DND-41 (cell line): ENCODE results near the gene EIF3A.
"Not testable (repeated sequence)": the region's sequence is repeated elsewhere in the genome, so short reads cannot be mapped to it uniquely, and the experiment has no call there.

Experiments
- ATAC-seq: fragments of 200-7000 bp; cut with Tn5 transposase; 3 replicates; pipeline ENCODE4 v1.9.1; 2021; ENCODE audit warnings: low read depth; ENCODE audit not compliant: insufficient read depth
- DNase-seq: peaks from one replicate; pipeline ENCODE4 v3.0.0-alpha.2; 2020
- H2AFZ ChIP-seq: 2 replicates; pipeline ENCODE4 v1.6.0; 2012; ENCODE audit warnings: low read depth, low read length
- H3K27ac ChIP-seq: 2 replicates; pipeline ENCODE4 v1.5.1; 2012; ENCODE audit warnings: low read length, inconsistent platforms
- H3K27me3 ChIP-seq: fragments of 200-600 bp; sonication (generic); 2 replicates; pipeline ENCODE4 v1.6.0; 2012; ENCODE audit warnings: low read length, mild to moderate bottlenecking, inconsistent platforms; ENCODE audit not compliant: insufficient read depth, poor library complexity
- H3K36me3 ChIP-seq: 2 replicates; pipeline ENCODE4 v1.5.1; 2012; ENCODE audit warnings: low read length, inconsistent platforms; ENCODE audit not compliant: insufficient read depth
- H3K4me1 ChIP-seq: 2 replicates; pipeline ENCODE4 v1.5.1; 2012; ENCODE audit warnings: mild to moderate bottlenecking, low read length; ENCODE audit not compliant: insufficient read depth
- H3K4me2 ChIP-seq: 2 replicates; pipeline ENCODE4 v1.6.0; 2012; ENCODE audit warnings: mild to moderate bottlenecking, moderate library complexity, low read length, inconsistent platforms; ENCODE audit not compliant: insufficient read depth
- H3K4me3 ChIP-seq, 2 experiments: fragments of 200-600 bp in 1 of 2; shearing (Covaris generic) in 1 of 2; 2 replicates each; pipeline ENCODE4 v1.5.1; 2012 to 2016; ENCODE audit warnings: inconsistent platforms in 2 of 2, low read length in 2 of 2, mild to moderate bottlenecking in 2 of 2, low read depth in 1 of 2, moderate library complexity in 1 of 2
- H3K79me2 ChIP-seq: 2 replicates; pipeline ENCODE4 v1.6.0; 2012; ENCODE audit warnings: low read length, inconsistent platforms; ENCODE audit not compliant: insufficient read depth
- H3K9ac ChIP-seq: 2 replicates; pipeline ENCODE4 v1.6.0; 2012; ENCODE audit warnings: low read depth, mild to moderate bottlenecking, inconsistent platforms, low read length, moderate library complexity
- H3K9me3 ChIP-seq: 2 replicates; pipeline ENCODE4 v1.5.1; 2012; ENCODE audit warnings: low read length, moderate library complexity, mild to moderate bottlenecking, inconsistent platforms; ENCODE audit not compliant: insufficient read depth, severe bottlenecking
- H4K20me1 ChIP-seq: 2 replicates; pipeline ENCODE4 v1.6.0; 2012; ENCODE audit warnings: low read length; ENCODE audit not compliant: insufficient read depth
- CTCF ChIP-seq: IDR thresholded peaks from 2 replicates; pipeline ENCODE4 v1.5.1; 2012; ENCODE audit warnings: borderline replicate concordance, low read length, moderate library complexity, mild to moderate bottlenecking; ENCODE audit not compliant: poor library complexity, severe bottlenecking; ENCODE audit errors: extremely low read depth
- EZH2 ChIP-seq: IDR thresholded peaks from 3 replicates; pipeline ENCODE4 v1.6.1; 2012; ENCODE audit warnings: borderline replicate concordance, low read depth, mild to moderate bottlenecking, moderate library complexity, low read length, inconsistent platforms; ENCODE audit not compliant: severe bottlenecking

EIF3A gene

GRCh38 chr10:119112056-119112455, 31.4 kb upstream of the EIF3A start:
- no peak overlapping the region for H3K4me2 ChIP-seq
- peaks cover 21% of the 10 kb centered on the region for H3K4me1 ChIP-seq
- TF ChIP-seq CTCF (no peak), EZH2 (no peak)
- peaks cover 92% of the 10 kb centered on the region for H3K36me3 ChIP-seq
- ATAC-seq (no peak), DNase-seq (no peak)
- H3K27ac ChIP-seq = peak overlapping the region; percentile 38
- no peak overlapping the region for H3K9ac ChIP-seq
- H3K4me3 ChIP-seq = no peak overlapping the region
- no peak overlapping the region for H2AFZ ChIP-seq
- peaks cover 56% of the 10 kb centered on the region for H3K79me2 ChIP-seq
- H3K27me3 ChIP-seq = no peaks in the 10 kb centered on the region
- H3K9me3 ChIP-seq = no peaks in the 10 kb centered on the region
- no peaks in the 10 kb centered on the region for H4K20me1 ChIP-seq

- Histone ChIP-seq H3K36me3 (peaks cover 77% of the 10 kb centered on the region), H3K79me2 (peaks cover 68% of the 10 kb centered on the region), H3K4me1 (peaks cover 43% of the 10 kb centered on the region), H4K20me1 (peaks cover 11% of the 10 kb centered on the region; the same call in 1 of the 2 replicates)
- H3K9me3 ChIP-seq, DNase-seq, H3K4me2 ChIP-seq, H3K27me3 ChIP-seq, H3K9ac ChIP-seq, H2AFZ ChIP-seq, H3K27ac ChIP-seq, H3K4me3 ChIP-seq, ATAC-seq: not testable (repeated sequence)
Observed at GRCh38 chr10:119107771-119108170, 27.2 kb upstream of the EIF3A start.

GRCh38 chr10:119107106-119107505, 26.5 kb upstream of the EIF3A start:
- Histone ChIP-seq H3K79me2 (peaks cover 67% of the 10 kb centered on the region), H3K4me1 (peaks cover 43% of the 10 kb centered on the region), H4K20me1 (peaks cover 11% of the 10 kb centered on the region; the same call in 1 of the 2 replicates), H3K36me3 (peaks cover 70% of the 10 kb centered on the region)
- not testable (repeated sequence) for H3K9me3 ChIP-seq, H3K27ac ChIP-seq, H3K27me3 ChIP-seq, DNase-seq, H3K9ac ChIP-seq, H3K4me3 ChIP-seq, H3K4me2 ChIP-seq, H2AFZ ChIP-seq, ATAC-seq

- H3K4me1 ChIP-seq = peaks cover 43% of the 10 kb centered on the region
- H4K20me1 ChIP-seq = peaks cover 11% of the 10 kb centered on the region; the same call in 1 of the 2 replicates
- H3K27ac ChIP-seq = peak overlapping the region; percentile 79
- H3K36me3 ChIP-seq = peaks cover 58% of the 10 kb centered on the region
- peak overlapping the region in 1 of 2 experiments; percentile 73; a peak in 2 of 4 replicates for H3K4me3 ChIP-seq
- peak overlapping the region; percentile 65 for H3K9ac ChIP-seq
- not testable (repeated sequence) for H3K27me3 ChIP-seq, ATAC-seq, DNase-seq, H2AFZ ChIP-seq, H3K9me3 ChIP-seq
- H3K4me2 ChIP-seq = peak overlapping the region; percentile 69
- H3K79me2 ChIP-seq = peaks cover 62% of the 10 kb centered on the region
Observed at GRCh38 chr10:119105899-119106298, 25.3 kb upstream of the EIF3A start.

- H3K9ac ChIP-seq = peak overlapping the region; percentile 65
- peak overlapping the region; percentile 79 for H3K27ac ChIP-seq
- TF ChIP-seq EZH2 (no peak), CTCF (no peak)
Observed at GRCh38 chr10:119105155-119105554, 24.5 kb upstream of the EIF3A start.

More at GRCh38 chr10:119105155-119105554, 24.5 kb upstream of the EIF3A start:
- H3K27me3 ChIP-seq = no peaks in the 10 kb centered on the region
- H3K9me3 ChIP-seq = no peaks in the 10 kb centered on the region
- ATAC-seq = no peak
- H3K4me1 ChIP-seq = peaks cover 40% of the 10 kb centered on the region
- peaks cover 11% of the 10 kb centered on the region; the same call in 1 of the 2 replicates for H4K20me1 ChIP-seq
- peak overlapping the region; percentile 69 for H3K4me2 ChIP-seq
- H3K79me2 ChIP-seq = peaks cover 54% of the 10 kb centered on the region
- no peak overlapping the region for H2AFZ ChIP-seq
- no peak for DNase-seq
- peak overlapping the region; percentile 42 to 73; a peak in 3 of 4 replicates for H3K4me3 ChIP-seq
- H3K36me3 ChIP-seq = peaks cover 51% of the 10 kb centered on the region
